SIG-M5 treated with dmso at 0.1 percent for 504 hours (cell line): ENCODE data around the gene ADAM11.
"Not testable (repeated sequence)": the region's sequence is repeated elsewhere in the genome, so short reads cannot be mapped to it uniquely, and the experiment has no call there.

Experiments
- DNase-seq: peaks from one replicate; lab custom pipeline; 2025; ENCODE audit not compliant: unreplicated experiment; lab: John Stamatoyannopoulos, UW

ADAM11 gene, protein sequence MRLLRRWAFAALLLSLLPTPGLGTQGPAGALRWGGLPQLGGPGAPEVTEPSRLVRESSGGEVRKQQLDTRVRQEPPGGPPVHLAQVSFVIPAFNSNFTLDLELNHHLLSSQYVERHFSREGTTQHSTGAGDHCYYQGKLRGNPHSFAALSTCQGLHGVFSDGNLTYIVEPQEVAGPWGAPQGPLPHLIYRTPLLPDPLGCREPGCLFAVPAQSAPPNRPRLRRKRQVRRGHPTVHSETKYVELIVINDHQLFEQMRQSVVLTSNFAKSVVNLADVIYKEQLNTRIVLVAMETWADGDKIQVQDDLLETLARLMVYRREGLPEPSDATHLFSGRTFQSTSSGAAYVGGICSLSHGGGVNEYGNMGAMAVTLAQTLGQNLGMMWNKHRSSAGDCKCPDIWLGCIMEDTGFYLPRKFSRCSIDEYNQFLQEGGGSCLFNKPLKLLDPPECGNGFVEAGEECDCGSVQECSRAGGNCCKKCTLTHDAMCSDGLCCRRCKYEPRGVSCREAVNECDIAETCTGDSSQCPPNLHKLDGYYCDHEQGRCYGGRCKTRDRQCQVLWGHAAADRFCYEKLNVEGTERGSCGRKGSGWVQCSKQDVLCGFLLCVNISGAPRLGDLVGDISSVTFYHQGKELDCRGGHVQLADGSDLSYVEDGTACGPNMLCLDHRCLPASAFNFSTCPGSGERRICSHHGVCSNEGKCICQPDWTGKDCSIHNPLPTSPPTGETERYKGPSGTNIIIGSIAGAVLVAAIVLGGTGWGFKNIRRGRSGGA

DNA sequence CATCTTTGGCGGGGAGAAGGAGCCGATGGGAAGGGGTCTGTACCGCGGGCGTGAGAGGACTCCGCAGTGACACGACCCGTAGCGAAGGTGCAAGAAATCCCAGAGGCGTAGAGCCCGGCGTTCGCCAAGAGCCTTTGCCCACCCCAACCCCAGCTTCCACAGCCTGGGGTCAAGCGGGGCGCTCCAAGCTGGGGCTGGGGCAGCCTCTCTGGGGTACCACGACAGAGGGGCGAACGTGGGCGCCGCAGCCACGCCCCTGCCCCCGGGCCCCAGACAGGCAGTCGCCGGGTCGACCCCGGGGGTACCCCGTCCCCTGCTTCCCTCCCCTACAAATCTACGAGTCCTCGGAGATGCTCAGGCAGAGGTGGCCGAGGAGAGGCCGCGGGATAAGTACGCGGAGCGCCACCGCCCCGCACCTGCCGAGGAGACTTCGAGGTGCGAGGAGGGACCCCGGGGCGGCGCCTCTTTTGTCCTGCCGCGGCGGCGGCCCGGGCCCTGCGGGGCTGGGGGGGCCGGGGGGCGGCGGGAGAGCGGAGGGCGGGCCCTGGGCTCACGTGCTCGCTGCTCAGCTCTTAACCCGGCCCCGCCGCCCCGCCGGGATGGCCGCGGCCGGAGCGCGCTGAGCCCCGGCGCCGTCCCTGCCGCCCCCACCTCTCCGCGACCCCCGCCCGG is at the start of gene ADAM11:
Gene ADAM11, plus strand, starts transcription at position 575 of the 672 bp plus-strand sequence. CDS start 212 bp downstream, outside the sequence.
- DNase-seq: no peak

DNA sequence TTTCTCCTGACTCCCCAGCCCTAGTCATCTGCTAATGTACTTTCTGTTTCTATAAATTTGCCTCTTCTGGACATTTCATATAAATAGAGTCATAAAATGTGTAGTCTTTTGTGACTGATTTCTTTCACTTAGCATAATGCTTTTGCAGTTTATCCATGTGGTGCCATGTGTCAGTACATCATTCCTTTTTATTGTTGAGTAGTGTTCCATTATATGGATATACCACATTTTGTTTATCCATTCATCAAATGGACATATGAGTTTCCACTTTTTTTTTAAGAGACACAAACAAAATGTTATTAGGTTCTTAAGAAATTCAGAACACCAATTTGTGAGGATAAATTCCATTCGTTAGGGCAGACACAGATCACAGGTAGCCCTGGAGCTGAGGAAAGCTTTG is 39.3 kb upstream of the ADAM11 start:
- no peak for DNase-seq

DNA sequence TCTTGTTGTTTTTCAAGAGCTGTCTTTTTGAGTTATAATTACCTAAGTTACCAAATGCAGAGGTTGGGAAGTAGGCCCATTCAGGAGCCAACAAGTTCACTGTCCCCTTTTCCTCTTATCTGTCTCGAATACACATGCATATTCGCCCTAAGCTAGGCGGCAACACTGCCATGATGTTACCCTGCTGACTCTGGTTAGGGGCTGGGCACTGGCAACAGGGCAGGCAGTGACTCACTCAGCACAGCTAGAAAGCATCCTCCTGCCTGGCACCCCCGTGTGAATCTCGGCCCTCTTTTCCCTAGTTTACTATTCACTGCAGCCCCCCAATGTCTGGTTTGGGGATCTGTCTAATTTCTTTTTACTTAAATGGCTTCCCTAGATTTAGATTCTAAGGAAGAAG is 36.5 kb upstream of the ADAM11 start:
- no peak for DNase-seq

DNA sequence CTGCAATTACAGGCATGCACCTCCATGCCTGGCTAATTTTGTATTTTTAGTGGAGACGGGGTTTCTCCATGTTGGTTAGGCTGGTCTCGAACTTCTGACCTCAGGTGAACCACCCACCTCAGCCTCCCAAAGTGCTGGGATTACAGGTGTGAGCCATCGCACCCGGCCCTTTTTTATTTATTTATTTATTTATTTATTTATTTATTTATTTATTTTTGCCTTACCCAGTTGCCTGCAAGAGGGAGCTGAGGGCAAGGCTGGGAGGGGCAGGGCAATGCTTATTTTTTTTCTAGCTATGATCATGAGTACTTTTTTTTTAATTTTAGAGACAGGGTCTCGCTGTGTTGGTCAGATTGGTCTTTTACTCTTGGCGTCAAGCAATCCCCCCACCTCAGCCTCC is 32.7 kb upstream of the ADAM11 start:
- not testable (repeated sequence) for DNase-seq

DNA sequence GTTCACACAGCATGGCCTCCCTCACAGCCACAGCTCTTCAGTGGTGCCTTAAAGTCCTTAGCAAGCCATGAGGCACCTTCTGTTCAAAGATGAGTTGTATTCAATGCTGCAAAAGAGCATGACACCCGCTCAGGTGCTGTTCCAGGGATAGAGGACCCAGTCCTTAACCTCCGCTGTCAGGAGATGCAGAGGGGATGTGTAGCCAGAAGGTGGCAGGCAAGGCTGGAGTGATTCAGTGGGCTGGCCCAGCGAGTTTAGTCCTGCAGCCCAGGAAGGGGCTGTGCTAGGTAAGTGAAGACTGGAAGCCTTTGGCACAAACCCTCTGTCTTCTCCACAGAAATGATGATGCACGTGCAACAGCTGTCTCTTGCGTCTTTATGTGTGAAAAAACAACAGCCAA is 25.0 kb upstream of the ADAM11 start:
- no peak for DNase-seq

DNA sequence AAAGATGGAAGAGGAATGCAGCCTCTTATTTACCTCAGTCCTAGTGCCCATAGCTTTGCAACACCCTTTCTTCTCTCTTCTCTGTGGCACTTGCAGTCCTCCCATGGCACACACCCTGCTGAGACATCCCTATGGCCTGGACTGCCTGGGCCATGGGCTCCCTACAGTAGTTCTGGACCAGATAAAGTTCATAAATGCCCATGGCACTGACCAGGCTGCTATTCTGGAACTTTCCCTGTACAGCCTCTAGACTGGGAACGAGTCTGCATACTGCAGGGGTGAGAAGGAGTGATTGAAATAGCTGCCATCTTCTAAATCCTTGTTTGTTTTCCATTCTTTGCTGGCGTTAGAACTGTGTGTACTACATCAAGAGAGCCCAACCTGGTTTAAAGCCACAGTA is 24.5 kb upstream of the ADAM11 start:
- no peak for DNase-seq

DNA sequence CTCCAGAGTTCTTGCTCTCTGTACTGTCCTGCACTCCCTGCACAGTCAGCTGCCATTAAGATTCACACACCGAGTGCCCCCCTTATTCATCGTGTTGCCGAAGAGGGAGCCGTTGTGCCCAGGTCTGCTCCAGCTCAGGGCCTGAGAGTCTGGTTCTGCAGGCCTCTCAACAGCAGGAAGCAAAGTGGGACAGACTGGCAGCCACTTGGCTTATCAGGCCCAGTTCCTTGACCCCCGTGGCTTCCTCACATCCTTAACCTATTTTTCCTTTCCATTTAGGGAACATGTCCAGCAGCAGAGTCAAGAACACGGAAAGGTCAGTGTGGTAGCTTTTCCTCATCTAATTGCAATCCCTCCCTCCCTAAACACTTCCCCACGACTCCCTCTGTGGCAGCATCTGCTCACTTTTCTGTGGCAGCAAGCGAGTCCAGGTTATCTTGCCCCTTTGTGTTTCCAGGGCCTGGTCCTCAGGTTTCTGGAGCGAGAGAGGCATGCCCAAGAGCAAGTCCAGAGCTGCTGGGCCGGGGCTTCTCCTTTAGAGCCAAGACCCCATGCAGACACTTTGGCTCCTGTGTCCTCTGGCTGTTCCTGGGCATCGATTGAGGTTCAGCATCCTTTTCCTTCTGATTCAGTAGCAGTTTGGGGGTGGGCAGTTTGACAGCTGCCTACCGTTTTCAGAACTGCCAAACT is 22.1 kb upstream of the ADAM11 start:
- no peak for DNase-seq

DNA sequence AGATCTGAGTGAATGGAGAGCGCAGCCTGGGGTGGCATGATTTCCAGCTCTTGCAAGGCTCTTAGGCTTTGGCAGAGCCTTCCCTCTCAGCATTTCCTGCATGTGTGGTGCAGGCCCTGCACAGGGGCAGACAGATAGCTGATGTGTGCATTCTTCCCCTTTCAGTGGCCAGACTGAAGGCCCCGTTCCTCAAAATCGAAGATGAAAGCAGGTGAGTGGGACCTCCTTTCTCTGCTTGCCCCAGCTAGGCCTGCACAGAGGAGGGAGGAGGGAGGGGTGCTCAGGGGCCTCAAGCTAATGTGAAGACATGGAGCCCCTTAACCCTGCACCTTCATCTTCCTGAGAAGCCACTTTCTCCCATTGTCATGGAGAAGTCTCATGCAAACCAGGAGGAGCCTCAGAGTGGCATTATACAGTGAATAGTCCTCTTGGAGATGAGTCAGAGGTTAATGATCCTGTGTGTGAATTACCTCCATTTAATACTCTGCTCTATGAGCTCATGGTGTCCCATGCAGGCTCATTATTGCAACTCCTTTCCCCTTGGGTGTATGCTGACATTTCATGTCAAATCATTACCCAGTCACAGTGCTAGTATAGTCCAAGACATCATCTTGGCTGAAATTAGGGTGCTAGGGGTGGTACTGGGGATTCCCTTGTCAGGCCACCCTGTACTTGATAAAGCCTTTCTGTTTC is 20.4 kb upstream of the ADAM11 start:
- no peak for DNase-seq

DNA sequence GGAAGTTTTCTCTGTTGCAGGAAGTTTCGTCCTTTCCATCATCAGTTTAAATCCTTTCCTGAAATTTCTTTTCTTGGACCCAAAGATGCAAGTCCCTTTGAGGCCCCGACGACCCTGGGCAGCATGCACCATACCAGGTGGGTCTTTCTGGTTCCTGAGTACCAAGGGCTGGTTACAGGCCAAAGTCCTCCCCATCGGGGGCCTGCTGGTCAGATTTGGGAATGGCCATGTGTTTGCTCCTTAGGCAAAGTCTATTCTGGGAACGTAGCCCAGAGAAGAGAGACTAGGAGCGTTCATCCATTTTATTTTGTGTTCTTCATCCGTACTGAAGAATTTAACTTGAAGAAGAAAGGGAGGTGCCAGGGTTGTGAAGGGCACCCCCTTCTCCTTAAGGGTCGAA is 17.5 kb upstream of the ADAM11 start:
- no peak for DNase-seq

DNA sequence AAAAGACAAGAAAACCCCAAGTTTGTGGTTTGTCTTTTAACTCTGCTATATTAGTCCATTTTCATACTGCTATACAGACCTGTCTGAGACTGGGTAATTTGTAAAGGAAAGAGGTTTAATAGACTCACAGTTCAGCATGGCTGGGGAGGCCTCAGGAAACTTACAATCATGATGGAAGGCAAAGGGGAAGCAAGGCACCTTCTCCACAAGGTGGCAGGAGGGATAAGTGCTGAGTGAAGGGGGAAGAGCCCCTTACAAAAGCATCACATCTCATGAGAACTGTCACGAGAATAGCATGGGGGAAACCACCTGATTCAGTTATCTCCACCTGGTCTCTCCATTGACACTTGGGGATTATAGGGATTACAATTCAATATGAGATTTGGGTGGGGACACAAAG is 13.5 kb upstream of the ADAM11 start:
- DNase-seq: no peak

DNA sequence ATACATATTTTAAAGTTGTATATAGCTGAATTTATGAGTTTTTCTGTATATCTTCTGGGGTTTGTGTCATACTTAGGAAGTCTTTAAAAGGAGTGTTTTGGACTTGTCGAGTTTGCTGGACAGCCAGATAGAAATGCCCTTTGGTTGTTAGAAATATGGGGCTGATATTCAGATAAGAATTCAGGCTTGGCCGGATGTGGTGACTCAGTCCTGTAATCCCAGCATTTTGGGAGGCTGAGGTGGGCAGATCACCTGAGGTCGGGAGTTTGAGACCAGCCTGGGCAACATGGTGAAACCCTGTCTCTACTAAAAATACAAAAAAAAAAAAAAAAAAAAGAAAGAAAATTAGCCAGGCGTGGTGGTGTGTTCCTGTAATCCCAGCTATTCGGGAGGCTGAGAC is 13.1 kb upstream of the ADAM11 start:
- not testable (repeated sequence) for DNase-seq

DNA sequence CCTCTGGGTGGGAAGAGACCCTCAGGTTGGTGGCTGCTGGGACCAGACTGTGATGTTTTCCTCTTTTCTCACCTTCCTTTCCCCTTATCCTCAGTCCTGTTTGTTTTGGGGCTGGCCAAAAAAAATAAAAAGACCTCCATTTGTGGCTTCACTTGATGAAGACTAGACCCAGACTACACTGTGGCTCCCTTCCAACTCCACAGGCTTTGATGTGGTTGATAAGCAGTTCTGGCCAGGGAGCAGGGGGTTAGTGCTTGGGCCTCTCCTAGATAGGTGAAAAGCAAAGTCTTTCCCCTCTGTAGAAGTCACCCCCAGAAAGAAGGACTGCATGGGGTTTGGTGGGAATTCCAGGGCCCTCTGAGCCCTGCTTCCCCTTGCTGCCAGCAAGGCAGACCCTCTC is 11.2 kb upstream of the ADAM11 start:
- DNase-seq: no peak

DNA sequence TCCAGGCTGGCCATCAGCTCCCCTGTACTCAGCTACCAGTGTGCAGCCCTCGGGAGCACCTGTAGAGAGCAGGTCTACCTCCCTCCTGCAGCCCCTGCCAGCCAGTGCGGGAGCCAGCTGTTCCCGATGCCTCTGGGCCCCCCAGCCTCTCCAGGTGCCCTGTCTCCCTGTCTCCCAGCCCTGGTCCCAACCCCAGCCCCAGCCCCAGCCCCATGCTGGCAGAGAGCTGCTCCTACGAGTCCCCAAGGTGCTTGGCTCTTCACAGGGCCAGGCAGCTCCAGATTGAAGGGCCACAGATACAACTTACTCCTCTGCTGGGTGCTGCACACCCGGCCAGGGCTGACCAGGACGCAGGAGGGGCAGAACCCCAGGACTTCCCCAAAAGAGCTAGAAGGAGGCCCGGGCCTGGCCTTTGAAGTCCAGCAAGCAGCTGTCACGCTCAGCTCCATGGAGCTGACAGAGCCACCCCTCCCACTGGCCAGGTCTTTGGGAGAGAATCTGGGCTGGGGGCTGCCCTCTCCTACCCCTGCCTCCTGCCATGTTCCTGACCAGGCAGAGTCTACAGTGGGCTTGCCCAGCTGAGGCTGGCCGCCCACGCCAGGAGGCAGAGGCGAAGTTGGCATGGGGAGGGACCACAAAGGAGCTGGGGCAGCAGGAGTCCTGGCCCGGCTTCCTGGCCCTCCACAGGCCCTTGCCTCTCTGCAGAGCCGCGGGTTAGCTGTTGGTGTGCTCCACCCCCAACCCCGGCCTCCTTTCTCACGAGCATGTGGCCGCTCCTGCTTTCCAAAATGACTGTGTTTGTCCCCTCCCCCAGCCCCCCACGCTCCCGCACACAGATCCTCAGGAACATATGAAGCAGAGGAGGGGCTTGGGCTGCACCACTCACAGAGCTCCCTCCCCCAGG is 9.5 kb upstream of the ADAM11 start:
- DNase-seq: no peak

DNA sequence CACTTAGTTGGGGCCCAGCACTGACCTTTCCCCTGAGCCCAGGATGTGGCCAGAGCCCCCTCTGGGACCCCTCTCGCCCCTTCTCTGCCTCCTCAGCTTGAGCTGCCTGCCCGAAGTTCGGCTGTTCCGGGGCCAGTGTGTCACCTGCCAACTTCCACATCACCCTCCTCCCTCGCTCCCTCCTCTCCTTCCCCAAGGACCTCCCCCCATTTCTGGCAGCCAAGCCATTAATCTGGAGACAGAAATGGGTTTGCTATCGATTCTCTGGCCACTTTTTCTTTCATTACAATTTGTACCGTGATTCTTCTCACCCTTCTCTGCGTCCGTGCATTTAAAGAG is 8.8 kb upstream of the ADAM11 start:
- no peak for DNase-seq

DNA sequence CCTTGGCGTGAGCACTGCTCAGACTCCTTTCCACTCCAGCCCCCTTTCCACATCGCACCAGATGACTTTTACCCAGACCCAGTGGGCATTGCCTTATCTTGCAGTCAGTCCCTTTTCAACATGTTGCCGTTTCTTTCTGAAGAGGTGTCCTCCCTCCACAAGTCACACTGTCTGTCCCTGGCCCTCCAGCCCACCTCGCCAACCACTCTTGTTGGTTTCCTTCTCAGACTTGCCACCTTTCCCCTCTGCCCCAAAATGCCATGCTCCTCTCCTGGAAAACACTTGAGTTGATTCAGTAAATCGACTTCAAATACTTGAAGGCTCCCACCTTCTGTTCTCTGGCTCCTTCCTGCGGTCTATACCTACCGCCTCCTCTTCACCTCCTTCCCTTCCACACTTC is 7.5 kb upstream of the ADAM11 start:
- no peak for DNase-seq

DNA sequence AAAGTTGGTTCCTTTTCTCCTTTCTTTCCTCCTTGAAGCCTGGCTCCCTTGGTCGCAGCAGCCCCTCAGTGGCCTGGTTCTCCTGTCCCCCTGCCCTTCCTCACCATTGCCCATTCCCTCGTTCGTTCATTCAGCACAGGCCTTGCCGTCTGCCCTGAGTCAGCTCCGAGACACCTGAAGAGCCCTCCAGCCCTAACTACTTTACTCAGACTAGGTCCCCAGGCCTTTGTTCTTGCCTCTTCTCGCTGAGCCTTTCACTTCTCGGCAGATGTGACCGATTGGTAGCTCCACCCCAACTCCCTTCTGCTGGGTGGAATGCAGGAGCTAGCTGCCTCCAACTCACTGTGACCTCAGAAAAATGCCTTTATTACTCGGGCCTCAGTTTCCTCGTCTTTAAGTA is 7.0 kb upstream of the ADAM11 start:
- no peak for DNase-seq

DNA sequence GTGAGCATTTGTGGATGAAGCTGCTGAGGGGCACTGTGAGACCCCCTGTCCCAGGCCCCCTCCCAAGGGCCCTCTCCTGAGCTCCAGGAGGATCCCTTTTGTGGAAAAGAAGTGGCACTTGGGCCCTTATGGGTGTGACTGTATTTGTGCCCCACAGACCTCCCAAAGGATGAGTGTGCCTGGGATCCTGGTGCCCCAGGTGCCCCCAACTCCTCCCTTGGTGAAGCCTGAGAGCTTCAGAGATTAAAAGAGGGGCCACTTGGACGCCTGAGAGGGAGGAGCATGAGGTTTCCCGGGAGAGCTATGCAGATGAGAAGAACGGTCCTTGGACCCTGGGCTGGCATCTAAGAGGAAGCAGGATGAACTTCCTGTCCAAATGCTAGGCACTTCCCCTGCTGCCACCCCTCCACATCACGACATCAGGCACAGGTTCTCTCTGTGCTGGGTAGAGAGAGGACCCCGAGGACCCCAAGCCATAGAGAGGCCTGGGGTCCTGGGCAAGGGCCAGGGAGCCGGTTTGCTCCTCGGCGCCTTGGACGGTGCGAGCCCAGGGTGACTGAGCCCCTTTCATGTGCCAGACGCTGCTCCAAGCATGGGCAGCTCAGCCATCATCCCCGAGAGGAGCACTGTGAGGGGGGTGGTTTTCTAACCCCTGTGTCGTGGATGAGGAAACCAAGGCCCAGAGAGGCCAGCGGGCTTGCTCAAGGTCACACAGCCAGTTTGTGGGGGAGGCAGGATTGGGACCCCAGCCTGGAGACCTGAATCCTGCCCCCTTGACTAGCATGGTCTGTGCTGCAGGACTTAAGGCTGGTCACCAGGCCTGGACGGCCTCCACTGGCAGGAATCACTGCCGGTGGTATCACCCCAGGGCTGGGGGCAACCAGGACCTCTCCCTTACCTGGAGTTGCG is 5.6 kb upstream of the ADAM11 start:
- no peak for DNase-seq

DNA sequence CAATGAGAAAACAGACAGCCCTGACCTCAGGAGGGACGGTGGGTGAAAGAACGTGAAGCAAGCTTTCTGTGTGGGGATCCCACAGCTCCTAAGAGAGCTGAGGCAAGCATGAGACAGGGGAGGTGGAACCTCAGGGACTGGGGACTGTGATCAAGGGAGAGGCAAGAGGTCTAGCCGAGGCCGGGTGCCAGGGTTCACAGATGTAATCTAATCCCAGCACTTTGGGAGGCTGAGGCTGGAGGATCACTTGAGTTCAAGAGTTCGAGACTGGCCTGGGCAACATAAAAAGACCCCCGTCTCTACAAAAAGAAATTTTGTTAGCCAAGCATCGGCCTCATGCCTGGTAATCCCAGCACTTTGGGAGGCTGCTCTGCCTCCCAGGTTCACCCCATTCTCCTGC is 4.5 kb upstream of the ADAM11 start:
- DNase-seq: no peak

DNA sequence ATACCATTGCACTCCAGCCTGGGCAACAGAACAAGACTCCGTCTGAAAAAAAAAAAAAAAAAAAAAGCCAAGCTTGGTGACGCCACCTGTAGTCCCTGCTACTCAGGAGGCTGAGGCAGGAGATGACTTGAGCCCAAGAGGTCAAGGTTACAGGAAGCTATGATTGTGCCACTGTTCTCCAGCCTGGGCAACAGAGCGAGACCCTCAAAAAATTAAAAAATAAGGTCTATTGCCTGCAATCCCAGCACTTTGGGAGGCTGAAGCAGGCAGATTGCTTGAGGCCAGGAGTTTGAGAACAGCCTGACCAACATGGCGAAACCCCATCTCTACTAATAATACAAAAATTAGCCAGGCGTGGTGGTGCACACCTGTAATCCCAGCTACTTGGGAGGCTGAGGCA is 3.6 kb upstream of the ADAM11 start:
- not testable (repeated sequence) for DNase-seq
